MM.1S (cell line): ENCODE measurements around the gene ZNF526.

Source experiments
- DNase-seq: peaks from one replicate; pipeline ENCODE4 v3.0.0-alpha.2; 2015
- H2AFZ ChIP-seq: fragments of 300-600 bp; sonication (generic); 2 replicates; pipeline ENCODE4 v1.6.0; 2016; ENCODE audit warnings: antibody characterized with exemption, low read length
- H3F3A ChIP-seq: fragments of 300-600 bp; sonication (generic); 2 replicates; pipeline ENCODE4 v1.6.1; 2016; ENCODE audit warnings: mild to moderate bottlenecking, antibody characterized with exemption, low read length, moderate library complexity, mixed read lengths; ENCODE audit not compliant: insufficient read depth
- H3K27ac ChIP-seq: fragments of 300-600 bp; sonication (generic); 2 replicates; pipeline ENCODE4 v1.5.1; 2016; ENCODE audit warnings: mild to moderate bottlenecking, low read length
- H3K27me3 ChIP-seq: fragments of 300-600 bp; sonication (generic); replicated peaks from 2 replicates; pipeline ENCODE4 v1.6.0; 2016; ENCODE audit warnings: low read length; ENCODE audit not compliant: insufficient read depth
- H3K36me3 ChIP-seq: fragments of 300-600 bp; sonication (generic); replicated peaks from 2 replicates; pipeline ENCODE4 v1.6.1; 2016; ENCODE audit warnings: mild to moderate bottlenecking, low read length, mixed read lengths; ENCODE audit not compliant: insufficient read depth
- H3K4me1 ChIP-seq: fragments of 300-600 bp; sonication (generic); 2 replicates; pipeline ENCODE4 v1.6.1; 2016; ENCODE audit warnings: low read length, mixed read lengths
- H3K4me2 ChIP-seq: fragments of 300-600 bp; sonication (generic); 2 replicates; pipeline ENCODE4 v1.6.0; 2016; ENCODE audit warnings: low read depth, low read length
- H3K4me3 ChIP-seq: fragments of 300-600 bp; sonication (generic); 2 replicates; pipeline ENCODE4 v1.5.1; 2016; ENCODE audit warnings: low read length, mixed read lengths
- H3K79me2 ChIP-seq: fragments of 300-600 bp; sonication (generic); 2 replicates; pipeline ENCODE4 v1.6.1; 2016; ENCODE audit warnings: mixed run types, low read length, mixed read lengths
- H3K9ac ChIP-seq: fragments of 300-600 bp; sonication (generic); 2 replicates; pipeline ENCODE4 v1.6.1; 2016; ENCODE audit warnings: low read length, mixed read lengths
- H3K9me2 ChIP-seq: fragments of 300-600 bp; sonication (generic); replicated peaks from 2 replicates; pipeline ENCODE4 v1.6.1; 2016; ENCODE audit warnings: mild to moderate bottlenecking, low read length, mixed read lengths; ENCODE audit not compliant: insufficient read depth
- H3K9me3 ChIP-seq: fragments of 300-600 bp; sonication (generic); replicated peaks from 2 replicates; pipeline ENCODE4 v1.6.1; 2016; ENCODE audit warnings: mild to moderate bottlenecking, low read length, mixed read lengths; ENCODE audit not compliant: insufficient read depth
- H4K20me1 ChIP-seq: fragments of 300-600 bp; sonication (generic); 2 replicates; pipeline ENCODE4 v1.6.1; 2016; ENCODE audit warnings: mild to moderate bottlenecking, low read length, moderate library complexity, mixed read lengths; ENCODE audit not compliant: insufficient read depth
- CTCF ChIP-seq: fragments of 300-600 bp; sonication (generic); IDR thresholded peaks from 2 replicates; pipeline ENCODE4 v1.5.1; 2016; ENCODE audit warnings: antibody characterized with exemption, low read length, mixed read lengths
- EZH2 ChIP-seq: fragments of 300-600 bp; sonication (generic); optimal IDR thresholded peaks from 2 replicates; pipeline ENCODE3; 2017; ENCODE audit warnings: low read depth, mild to moderate bottlenecking, antibody characterized with exemption, low read length, mixed read lengths
- EZH2phosphoT487 ChIP-seq: fragments of 300-600 bp; sonication (generic); IDR thresholded peaks from 2 replicates; pipeline ENCODE4 v1.6.1; 2018; ENCODE audit warnings: antibody characterized with exemption, low read length

ZNF526 gene

GRCh38 chr19:42270346-42271044 is 50.4 kb downstream of the ZNF526 start:
- Histone ChIP-seq H3K27ac (peak overlapping the region; percentile 97), H3K4me2 (peak overlapping the region; percentile 100), H3K27me3 (no peaks in the 10 kb centered on the region), H3K79me2 (peaks cover 56% of the 10 kb centered on the region), H3F3A (peaks cover 13% of the 10 kb centered on the region), H3K4me3 (peak overlapping the region; percentile 89), H3K9me3 (no peaks in the 10 kb centered on the region), H3K36me3 (no peaks in the 10 kb centered on the region), H3K9me2 (no peaks in the 10 kb centered on the region), H3K9ac (peak overlapping the region; percentile 94), H2AFZ (peak overlapping the region; percentile 14; the same call in 1 of the 2 replicates), H3K4me1 (peaks cover 13% of the 10 kb centered on the region), H4K20me1 (no peaks in the 10 kb centered on the region)
- TF ChIP-seq EZH2phosphoT487 = no peak
- TF ChIP-seq EZH2 = no peak
- TF ChIP-seq CTCF = no peak
- DNase-seq = peak; percentile 71

- H3K9ac ChIP-seq = peak overlapping the region; percentile 94; the same call in 1 of the 2 replicates
- H3K79me2 ChIP-seq = peaks cover 56% of the 10 kb centered on the region
- H3K4me1 ChIP-seq = peaks cover 13% of the 10 kb centered on the region
- H3K4me2 ChIP-seq = peak overlapping the region; percentile 100; the same call in 1 of the 2 replicates
- peak; percentile 5 for DNase-seq
- H2AFZ ChIP-seq = no peak overlapping the region
- H3K27ac ChIP-seq = peak overlapping the region; percentile 9; the same call in 1 of the 2 replicates
- H3K9me3 ChIP-seq = no peaks in the 10 kb centered on the region
- TF ChIP-seq EZH2phosphoT487 (no peak), CTCF (no peak), EZH2 (no peak)
- no peaks in the 10 kb centered on the region for H3K9me2 ChIP-seq
- H3K36me3 ChIP-seq = no peaks in the 10 kb centered on the region
- peaks cover 13% of the 10 kb centered on the region for H3F3A ChIP-seq
- peak overlapping the region; percentile 89; the same call in 1 of the 2 replicates for H3K4me3 ChIP-seq
- H4K20me1 ChIP-seq = no peaks in the 10 kb centered on the region
- H3K27me3 ChIP-seq = no peaks in the 10 kb centered on the region
Observed at GRCh38 chr19:42271045-42271419, 50.9 kb downstream of the ZNF526 start.

GRCh38 chr19:42271861-42272534 is 51.9 kb downstream of the ZNF526 start:
- no peak overlapping the region for H2AFZ ChIP-seq
- H3K9me2 ChIP-seq = no peaks in the 10 kb centered on the region
- H3K79me2 ChIP-seq = peaks cover 56% of the 10 kb centered on the region
- DNase-seq = no peak
- H3K27me3 ChIP-seq = no peaks in the 10 kb centered on the region
- no peak for TF ChIP-seq EZH2phosphoT487
- peaks cover 13% of the 10 kb centered on the region for H3K4me1 ChIP-seq
- no peak overlapping the region for H3K27ac ChIP-seq
- no peak overlapping the region for H3K9ac ChIP-seq
- no peak overlapping the region for H3K4me3 ChIP-seq
- H4K20me1 ChIP-seq = no peaks in the 10 kb centered on the region
- no peak overlapping the region for H3K4me2 ChIP-seq
- H3K9me3 ChIP-seq = no peaks in the 10 kb centered on the region
- H3F3A ChIP-seq = peaks cover 13% of the 10 kb centered on the region
- no peaks in the 10 kb centered on the region for H3K36me3 ChIP-seq
